Activated T-cell treated with anti-CD3 and anti-CD28 coated beads for 48 hours (primary cell): Measurements from ENCODE around the gene ITM2C.

Experiments used
- DNase-seq: peaks from one replicate; pipeline ENCODE4 v3.0.0-alpha.2; 2020; ENCODE audit warnings: low read depth

ITM2C gene

DNA sequence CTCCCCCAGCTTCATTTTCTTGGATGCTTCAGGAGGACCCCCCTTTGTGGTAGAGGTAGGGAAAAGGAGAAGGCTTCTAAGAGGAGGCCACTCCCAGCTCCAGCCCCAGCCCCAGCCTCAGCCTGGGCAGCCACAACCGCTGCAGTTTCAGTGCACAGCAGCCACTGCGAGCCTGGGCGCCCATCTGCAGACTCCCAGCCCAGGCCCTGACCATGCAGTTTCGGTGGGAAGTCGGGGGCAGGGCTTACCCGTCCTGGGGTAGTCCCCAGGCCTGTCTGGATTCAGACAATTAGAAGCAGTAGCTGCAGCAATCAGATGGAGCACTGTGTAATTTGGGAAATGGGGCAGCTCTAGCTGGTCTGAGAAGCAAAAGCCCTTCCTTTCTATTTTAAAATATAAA lies 28.6 kb downstream of the ITM2C start:
- DNase-seq, result no peak

DNA sequence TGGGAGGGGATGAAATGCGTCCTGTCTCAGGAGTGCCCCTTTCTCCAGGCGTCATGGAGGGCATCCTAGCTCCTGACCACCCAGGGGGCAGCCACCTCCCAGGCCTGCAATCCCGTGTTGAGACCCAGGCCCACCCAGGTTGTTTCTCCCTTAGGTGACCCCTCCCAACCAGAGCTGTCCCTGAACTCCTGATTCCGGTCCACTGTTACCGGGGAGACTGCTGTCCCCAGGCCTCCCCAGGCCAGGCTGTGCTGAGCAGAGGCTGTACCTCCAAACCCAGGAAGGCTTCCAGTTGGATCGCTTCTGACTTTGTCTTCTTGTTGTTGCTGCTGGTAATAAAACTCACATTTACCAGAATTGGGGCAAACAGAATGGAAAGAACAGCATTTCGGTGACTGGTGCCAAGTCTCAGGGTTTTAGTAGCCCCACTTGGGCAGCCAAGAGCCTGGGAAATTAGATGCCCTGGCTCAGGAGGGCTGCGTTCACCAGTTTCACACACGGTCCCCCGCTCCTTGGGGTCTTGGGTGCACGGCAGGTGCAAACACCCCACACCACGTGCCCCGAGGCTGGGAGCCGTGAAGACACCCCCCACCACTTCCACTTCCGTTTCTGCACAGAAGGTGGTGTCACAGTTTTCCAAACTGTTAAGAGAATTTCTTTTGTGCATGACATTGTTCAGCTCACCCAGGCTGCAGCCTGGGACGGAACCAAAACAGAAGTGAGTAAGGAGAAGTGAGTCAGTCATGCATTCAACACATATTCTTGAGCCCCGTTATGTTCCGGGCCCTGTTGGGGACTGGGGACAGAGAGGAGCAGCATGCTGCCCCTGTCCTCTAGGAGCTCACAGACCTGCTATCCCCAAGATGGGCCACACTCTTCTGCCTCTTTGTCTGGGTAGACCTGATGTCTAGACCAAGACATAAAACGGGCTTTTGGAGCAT lies 29.4 kb downstream of the ITM2C start:
- DNase-seq, result no peak

DNA sequence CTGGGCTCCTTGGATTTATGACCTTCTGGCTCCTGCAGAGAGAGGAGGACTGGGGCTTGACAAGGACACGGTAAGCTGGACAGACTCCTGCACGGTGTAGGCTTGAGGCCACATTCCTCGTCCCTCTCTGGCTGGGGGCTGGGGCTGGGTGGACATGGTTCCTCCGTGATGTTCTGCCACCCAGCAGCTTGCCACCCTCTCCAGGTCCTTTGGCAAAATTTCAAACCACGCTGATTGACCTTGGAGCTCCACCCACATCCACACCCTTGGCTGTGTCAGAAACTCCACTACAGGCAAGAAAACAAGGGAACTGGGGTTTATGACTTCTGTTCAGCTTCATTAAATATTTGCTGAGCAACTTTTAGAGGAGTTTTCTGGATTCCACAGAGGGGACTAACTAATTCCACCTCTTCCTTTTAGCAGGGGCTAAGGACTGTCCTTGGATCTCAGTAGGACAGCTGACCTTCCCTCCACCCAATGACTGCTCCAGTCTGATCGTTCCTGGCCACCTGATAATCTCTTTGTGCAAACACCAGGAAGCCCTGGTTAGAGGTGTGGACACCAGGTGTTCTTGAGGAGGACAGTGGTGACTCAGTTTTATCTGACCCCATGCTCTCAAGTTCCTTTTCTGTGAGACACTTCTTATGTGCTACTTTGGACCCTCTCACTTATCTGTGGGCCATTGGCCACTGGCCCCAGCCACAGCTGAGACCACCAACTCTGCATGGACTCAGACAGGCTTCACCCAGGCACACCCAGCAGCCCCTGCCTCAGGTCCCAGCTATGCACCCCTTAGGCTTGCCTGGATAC lies 31.0 kb downstream of the ITM2C start:
- DNase-seq, result no peak

DNA sequence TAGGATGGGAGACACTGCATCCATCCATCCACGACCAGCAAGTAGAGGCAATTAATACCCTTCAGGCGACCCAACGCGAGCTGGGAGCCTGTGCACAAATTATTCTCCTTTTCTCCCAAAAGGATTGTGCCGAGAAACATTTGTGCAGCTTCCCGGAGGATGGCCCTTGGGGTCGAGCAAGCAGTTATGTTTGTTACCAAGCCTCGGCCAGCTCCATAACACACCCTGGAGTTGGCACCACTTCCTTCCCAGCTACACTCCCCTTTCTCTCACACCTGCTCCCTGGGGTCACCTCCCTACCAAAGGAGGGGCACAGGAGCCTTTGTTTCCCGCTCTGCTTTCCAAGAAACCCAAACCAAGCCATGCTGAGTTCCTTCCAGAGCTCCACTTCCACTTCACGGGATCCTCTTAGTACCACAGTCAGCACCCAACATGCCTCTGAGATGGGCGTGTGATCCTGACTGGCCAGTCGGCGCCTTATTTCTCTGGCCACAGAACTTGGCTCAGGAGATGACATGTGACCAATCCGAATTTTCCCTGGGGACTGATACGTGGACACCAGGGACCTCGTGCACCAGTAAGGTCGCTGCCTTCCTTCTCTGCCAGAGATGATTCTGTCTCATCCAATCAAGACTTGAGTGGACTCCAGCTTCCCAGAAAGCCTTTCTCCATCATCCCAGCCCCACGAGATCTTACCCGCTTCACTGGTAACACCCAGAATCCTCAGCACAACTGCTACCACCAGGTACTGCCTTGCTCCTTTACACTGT lies 31.8 kb downstream of the ITM2C start:
- no peak for DNase-seq

DNA sequence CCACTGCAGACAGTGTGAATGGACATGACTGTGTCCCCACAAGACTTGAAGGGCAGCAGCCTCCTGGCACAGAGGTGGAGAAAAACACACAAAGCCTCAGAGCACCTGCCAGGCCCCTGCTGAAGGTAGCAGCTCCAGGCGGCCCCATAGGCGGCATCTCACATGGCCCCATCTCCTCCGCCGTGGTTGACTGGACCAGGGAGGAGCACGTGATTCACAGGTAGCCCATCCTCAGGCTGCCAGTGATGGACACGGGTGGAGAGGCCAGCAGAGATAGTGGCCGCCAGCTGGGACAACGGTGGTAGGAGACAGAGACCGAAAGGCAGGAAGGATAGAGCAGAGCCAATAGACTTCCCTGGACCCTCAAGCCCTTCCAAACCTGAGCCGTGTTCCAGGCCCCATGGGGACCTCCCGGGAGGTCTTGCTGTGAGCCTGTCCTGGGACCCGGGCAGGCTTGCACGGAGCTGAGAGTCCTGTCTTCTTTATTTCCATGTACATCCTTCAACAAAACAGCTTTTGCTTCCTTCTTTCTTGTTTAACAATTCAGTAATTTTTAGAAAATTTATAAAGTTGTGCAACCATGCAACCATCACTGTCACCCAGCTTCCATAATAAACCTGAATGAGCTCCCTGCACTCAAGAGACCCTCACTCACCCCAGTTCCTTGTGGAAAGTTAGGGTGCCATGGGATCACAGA lies 33.4 kb downstream of the ITM2C start:
- DNase-seq, result no peak

DNA sequence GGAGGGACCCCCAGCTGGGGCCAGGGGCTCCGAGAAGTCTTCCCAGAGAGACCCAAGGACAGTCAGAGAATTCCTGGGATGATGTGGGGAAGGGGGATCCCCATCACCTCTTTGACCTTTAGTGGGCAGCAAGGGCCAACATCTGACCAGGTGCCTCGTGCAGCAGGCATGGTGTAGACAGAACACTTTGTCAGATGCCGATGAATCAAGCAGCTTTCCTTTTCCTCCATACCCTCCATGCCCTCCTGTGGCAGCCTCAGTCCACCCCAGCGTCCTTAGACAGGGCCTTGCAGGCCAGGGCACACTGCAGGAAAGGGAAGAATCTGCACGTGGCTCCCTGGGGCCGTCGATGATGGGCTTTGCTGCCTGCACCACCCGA lies 34.0 kb downstream of the ITM2C start:
- no peak for DNase-seq

DNA sequence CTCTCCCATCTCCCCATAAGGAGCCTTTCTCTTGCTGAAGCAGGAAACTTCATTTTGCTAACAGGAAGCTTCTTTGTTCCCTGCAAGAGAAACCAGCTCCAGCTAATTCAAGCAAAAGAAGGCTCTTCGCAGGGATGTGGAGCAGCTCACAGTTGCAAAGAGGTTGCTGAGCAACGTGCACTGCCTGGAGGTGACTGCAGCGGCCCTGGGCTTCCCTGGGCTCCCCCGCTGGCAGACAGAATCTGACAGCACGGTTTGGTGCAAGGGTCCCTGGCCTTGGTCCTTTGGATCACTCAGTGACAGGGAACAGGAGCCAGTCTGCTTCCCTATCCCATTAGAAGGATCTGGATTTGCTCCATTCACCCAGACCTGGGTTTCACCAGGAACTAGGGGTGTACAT lies 34.5 kb downstream of the ITM2C start:
- no peak for DNase-seq

DNA sequence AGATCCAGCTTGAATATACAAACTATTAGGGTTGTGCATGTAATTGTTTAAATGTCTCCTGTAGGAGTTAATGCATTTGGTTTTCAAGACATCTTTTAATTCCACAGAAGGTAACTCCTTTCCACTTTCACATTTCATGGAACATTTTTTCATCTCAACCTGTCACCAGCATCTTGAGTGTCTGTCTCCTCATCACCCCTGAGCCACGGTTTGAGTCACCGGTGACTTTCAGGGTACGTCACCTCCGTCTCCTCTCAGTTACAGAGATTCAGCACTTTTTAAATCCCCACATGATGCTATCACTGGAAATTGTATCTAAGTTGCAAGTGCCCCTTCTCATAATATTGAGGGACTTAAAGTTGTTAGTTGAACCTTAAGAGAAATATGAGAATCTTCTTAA lies 35.0 kb downstream of the ITM2C start:
- DNase-seq, result peak; percentile 56

DNA sequence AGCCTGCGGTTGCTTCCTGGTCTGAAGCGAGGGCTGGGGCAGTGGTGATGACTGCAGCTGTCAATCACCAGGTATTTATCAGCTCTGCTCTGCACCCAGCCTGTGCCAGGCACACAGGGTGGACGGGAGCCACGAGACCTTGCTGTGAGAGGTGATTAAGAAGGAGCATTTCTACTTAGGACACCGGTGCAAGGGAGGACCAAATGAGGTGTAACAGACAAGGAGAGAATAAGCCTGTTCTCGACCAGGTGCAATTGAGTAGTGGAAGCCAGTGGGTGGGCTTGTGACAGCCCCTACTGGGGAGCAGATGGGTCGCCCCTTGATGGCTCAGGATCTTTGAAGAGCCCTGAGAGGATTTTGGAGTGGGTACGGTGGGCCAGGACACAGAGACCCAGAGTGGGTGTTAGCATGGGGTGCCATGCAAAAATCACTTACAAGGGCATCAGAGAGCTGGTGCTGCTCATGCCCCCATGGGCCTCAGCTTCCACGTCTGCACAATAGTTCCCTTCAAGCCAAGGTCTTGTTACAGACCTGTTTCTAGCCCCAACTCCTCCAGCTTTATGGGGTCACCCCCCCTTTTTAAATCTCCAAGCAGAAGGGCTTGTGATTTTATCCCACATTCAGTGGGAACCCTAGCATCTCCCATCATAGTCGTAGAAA lies 35.7 kb downstream of the ITM2C start:
- no peak for DNase-seq

DNA sequence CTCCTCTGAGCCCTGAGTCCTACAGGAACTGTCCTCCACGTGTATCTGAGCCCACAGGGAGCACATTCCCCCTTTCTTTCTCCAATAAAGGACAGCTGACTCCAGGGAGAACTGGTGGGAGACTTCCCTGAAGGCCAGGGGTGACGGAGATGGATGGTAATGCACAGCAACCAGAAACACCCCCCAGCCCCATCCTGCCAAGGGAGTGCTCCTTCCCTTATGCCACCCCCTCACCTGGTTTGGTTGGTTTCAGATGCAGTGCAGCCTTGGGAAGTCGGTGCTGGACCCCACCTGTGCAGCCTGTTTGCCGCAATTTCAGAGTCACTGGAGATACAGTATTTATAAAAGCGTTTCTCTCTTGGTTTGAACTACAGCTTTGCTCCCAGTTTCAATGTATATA lies 36.3 kb downstream of the ITM2C start:
- DNase-seq, result no peak

DNA sequence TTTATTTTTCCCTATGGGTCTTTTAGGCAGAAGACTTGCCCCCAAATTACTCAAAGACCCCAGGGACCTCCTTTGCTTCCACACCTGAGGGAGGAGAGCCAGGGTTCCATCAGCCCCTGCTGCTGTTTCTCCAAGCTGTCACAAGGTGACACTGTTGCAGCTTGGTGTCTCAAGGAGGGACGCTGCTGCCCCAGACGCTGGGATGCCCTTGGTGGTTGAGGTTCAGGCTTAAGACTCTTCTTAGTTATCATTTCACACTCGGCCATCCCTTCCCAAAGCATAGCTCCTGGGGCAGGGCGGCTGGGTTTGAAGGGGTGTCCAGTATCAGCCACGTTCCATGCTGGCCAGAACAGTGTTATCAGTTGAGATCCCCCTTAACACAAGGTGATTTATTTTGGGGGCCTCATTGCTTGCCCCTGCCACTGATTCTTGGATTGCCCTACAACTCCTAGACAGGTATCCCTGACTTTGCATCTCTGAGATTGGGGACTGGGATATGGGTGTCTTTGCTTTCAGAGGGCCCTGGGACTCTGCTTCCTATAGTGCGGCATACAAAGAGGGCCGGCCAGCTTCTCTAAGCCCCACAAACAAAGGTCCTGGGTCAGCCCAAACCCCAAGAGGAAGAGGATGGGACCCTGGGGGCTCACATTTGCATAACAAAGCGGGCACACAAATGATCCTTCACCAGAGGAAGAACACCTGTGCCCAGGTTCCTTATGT lies 37.6 kb downstream of the ITM2C start:
- peak; percentile 58 for DNase-seq

DNA sequence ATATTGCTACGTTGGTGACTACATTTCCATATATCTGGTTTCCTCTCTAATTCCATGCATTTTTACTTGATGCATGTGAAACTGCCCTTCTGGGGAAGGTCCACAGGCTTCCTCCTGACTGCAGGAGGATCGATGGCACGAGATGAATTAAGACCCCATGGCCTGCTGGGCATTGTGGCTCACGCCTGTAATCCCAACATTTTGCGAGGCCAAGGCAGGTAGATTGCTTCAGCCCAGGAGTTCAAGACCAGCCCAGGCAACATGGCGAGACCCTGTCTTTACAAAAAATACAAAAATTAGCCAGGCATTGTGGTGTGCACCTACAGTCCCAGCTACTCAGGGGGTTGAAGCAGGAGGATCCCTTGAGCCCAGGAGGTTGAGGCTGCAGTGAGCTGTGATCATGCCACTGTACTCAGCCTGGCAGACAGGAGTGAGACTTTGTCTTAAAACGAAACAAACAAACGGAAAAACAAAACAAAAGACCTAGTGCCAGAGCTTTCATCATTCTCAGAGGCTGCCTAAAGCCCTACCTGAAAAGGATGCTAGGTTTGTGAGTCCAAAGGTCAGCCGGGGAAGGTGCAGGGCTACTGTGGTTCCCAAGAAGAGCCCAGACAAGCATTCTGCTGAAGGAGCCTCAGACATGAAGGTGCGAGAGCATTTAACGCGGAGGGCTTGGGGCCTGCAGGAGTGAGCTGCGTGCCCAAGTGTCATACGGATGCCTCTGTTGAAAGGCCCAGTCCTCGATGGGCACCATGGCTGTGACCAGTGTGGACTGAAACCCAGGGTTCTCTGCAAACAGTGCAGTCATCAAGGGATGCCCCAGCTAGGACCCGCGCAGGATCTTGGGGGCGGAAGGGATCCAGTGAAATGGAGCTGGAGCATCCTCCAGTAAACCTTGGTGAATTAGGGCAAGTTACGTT lies 38.7 kb downstream of the ITM2C start:
- no peak for DNase-seq

DNA sequence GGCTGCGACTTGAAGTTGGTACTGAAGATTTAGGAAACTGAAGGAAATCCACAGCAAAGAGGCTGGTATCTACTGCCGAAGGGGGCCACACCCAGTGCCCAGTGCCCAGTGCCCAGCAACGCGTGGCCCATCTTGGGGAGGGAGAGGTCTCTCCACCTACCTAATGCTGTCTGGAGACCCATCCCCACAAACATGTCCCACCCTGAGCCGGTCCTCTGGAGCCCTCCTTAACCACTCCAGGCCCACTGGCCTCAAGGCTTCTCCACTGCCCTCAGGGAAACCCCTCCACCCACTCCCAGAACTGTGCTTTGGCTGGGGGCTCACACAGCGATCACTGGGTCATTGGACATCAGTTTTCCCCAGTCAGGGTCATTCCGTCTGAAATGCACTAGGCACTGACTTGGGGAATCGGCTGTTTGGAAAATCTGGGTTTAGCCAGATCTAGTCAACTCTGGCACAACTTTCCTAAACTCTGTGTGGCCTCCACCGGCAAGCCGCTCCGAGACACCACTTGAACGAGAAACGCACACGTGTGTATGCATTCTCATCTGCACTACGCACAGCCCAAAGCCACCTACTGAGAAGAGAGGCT lies 40.2 kb downstream of the ITM2C start:
- DNase-seq, result no peak

DNA sequence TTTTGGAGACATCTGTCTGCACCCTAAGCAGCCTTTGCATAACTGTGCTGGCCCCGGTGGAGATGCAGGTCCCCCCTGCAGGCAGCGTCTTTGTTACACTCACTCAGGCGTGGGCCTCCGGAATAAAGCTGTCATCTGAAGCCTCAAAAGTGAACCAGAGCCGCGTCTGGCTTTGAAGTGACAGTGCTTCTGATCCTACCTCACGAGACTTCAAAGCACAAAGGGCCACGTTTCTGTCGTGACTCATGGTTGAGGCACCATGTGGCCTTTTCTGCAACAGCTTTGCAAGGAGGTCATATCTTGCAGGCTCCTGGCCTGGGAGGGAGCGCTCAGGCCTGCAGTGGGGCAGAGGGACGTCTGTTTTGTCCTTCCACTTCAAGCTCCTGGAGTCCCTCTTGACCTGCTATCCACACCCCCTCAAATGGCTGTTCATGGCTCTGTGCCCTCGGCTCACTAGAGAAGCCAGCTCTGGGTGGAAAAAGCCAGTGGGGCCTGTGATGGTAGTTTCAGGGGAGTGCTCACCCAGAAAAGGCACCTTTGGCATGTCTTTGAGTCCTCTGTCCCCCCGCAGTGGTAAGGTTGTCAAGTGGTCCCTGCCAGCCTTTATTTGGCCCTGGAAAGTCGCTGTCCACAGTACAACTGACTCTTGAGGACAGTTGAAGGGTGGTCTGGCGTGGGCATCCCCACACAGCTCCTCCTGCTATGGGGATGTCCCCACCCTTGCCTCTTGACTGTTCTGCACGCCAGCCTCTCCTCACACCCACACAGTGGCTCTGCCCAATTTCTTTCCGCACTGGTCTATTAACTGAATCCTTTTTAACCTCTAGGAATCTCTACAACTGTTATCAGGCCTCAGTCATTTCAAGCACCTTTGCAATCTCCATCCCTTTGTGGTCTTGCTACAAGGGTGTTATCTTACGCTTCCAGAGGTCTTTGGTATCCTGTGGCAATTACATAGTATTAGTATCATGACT lies 41.0 kb downstream of the ITM2C start:
- DNase-seq, result peak; percentile 84

DNA sequence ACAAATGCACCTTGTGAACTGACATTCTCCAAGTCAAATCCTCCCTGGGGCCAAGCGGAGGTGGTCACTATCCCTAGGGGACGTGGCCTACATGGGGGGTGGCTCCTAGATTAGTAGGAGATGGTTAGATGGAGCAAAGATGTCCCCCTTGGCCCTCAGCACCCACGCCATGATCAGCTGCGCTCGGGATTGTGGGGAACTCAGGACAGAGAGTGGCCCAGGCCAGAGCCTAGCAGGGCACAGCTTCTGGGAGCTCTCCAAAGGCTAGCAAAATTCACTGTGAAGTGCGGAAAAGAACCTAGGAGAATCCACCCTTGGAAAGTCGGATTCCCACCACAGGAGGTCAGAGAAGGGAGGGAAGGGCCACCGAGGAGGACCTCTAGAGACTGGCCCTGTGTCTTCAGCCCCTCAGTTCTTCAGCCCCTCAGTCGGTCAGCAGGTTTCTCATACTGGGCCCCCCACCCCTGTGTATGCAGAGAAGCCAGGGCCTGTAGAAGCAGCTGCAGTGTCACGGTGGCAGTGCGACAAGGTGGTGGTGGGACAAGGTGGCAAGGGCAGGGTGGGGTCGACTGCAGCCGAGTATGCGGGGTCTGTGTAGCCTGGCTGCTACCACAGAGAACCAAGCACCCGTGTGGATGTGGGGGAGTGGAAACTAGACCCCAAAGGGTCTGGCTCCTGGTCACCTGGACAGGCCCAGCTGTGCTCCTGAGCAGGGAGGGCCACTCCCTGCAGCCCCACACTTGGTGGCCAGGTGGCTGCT lies 41.9 kb downstream of the ITM2C start:
- DNase-seq, result no peak

DNA sequence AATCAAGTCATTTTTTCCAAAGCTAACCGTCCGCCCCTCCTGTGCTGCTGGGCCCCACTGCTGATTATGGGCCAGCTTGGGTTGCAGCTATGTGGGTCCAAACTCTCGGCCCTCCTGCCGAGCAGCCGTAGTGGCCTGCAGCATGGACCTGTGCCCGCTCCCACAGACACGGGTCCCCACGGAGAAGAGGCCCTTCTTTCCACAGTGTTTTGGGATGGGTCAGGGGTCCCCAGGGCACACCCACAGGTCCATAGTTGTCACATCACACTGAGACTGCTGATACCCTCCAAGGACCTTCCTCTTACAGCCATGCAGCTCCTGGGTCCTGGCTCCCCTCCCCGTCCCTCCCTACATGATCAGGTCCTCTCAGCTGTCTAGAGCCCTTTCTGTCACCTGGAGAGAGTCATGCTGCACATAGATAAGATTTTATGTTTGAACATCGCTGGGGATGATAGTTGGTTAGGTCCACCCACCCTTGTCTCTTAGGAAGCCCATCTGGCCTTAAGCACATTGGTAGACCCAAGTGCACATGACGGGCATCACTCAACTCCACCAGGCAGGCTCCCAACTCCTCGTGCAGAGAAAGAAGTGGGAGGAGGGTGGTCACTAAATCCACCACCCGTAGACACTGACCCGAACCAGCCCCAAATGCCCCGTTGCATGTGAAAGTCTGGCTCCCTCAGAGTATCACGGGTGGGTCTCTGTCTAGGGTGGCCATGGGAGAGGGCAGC lies 42.8 kb downstream of the ITM2C start:
- DNase-seq, result no peak
